Measurements from ENCODE around the gene PALLD. TPM values are rescaled to one million over a fixed set of nuclear protein-coding genes. Genes with fewer than 3 reads are reported as not detected.
A peak's percentile ranks its signal among the peaks of the same experiment; 100 is the strongest.

PALLD gene
- total RNA-seq, 1 experiment from 2014 or later = 26.7 TPM

GRCh38 chr4:168917138-168917779, 420.4 kb downstream of the PALLD start:
- H3K4me1 ChIP-seq (ENCODE audit: insufficient read depth, low read length) = no peaks in the 10 kb centered on the region
- peak; percentile 38; the same call in 1 of the 2 replicates for ATAC-seq
- no peaks in the 10 kb centered on the region for H3K9me2 ChIP-seq (replicated peaks; ENCODE audit: low read length)
- CTCF ChIA-PET = interaction anchor here (0.7 kb wide), 1 partner anchor 37 kb away, joined by 6 read pairs; no protein-coding TSS in a partner anchor
- H3K27ac ChIP-seq (ENCODE audit: low read length) = no peak overlapping the region
- H3K79me2 ChIP-seq (ENCODE audit: low read length) = no peaks in the 10 kb centered on the region
- H3K36me3 ChIP-seq (ENCODE audit: low read depth, low read length) = peaks cover 11% of the 10 kb centered on the region
- peak; percentile 65 for DNase-seq
- H3K4me3 ChIP-seq (ENCODE audit: low read length) = no peak overlapping the region
- H4K20me1 ChIP-seq (ENCODE audit: low read length) = no peaks in the 10 kb centered on the region
- TF ChIP-seq EZH2 (IDR thresholded peaks at IDR 0.05; ENCODE audit: low read length, unreplicated experiment) (no peak), CTCF (conservative IDR thresholded peaks at IDR 0.05; ENCODE audit: low read depth, low read length) (peak; percentile 56), EZH2phosphoT487 (IDR thresholded peaks at IDR 0.05; ENCODE audit: borderline replicate concordance, low read length) (no peak)
- POLR2A ChIA-PET (ENCODE audit: unreplicated experiment) = no interaction called here
- no TSS peak for BruUV-seq (replicated peaks)
- no peaks in the 10 kb centered on the region for H3K9me3 ChIP-seq (ENCODE audit: low read length)
- no peak overlapping the region for H2AFZ ChIP-seq (ENCODE audit: low read length)
- H3K4me2 ChIP-seq (ENCODE audit: low read length) = no peak overlapping the region
- H3K27me3 ChIP-seq (ENCODE audit: low read length) = no peaks in the 10 kb centered on the region
- no peaks in the 10 kb centered on the region for H3F3A ChIP-seq (ENCODE audit: low read length, unreplicated experiment)
- H3K9ac ChIP-seq (ENCODE audit: low read length) = no peak overlapping the region
- intact Hi-C loops (cut with micrococcal nuclease) = loop anchor here (1.0 to 10.0 kb wide), 3 partner anchors 82 to 332 kb away; no protein-coding TSS in a partner anchor

- H3K27ac ChIP-seq (ENCODE audit: low read length) = no peak overlapping the region
- ATAC-seq = no peak
- CTCF ChIA-PET = no interaction called here
Measured at GRCh38 chr4:168919706-168920324, 423.0 kb downstream of the PALLD start.

More at GRCh38 chr4:168919706-168920324, 423.0 kb downstream of the PALLD start:
- BruUV-seq (replicated peaks) = no TSS peak
- no peak overlapping the region for H2AFZ ChIP-seq (ENCODE audit: low read length)
- no peak for DNase-seq
- H3K79me2 ChIP-seq (ENCODE audit: low read length) = no peaks in the 10 kb centered on the region
- no peaks in the 10 kb centered on the region for H3K27me3 ChIP-seq (ENCODE audit: low read length)
- H3F3A ChIP-seq (ENCODE audit: low read length, unreplicated experiment) = no peaks in the 10 kb centered on the region
- no peak overlapping the region for H3K9ac ChIP-seq (ENCODE audit: low read length)
- no peaks in the 10 kb centered on the region for H3K9me3 ChIP-seq (ENCODE audit: low read length)
- H3K36me3 ChIP-seq (ENCODE audit: low read depth, low read length) = peaks cover 13% of the 10 kb centered on the region
- no peaks in the 10 kb centered on the region for H3K4me1 ChIP-seq (ENCODE audit: insufficient read depth, low read length)
- POLR2A ChIA-PET (ENCODE audit: unreplicated experiment) = no interaction called here
- H4K20me1 ChIP-seq (ENCODE audit: low read length) = no peaks in the 10 kb centered on the region
- no peak overlapping the region for H3K4me3 ChIP-seq (ENCODE audit: low read length)
- no peak overlapping the region for H3K4me2 ChIP-seq (ENCODE audit: low read length)
- intact Hi-C loops (cut with micrococcal nuclease) = loop anchor here (2.0 to 10.0 kb wide), 3 partner anchors 85 to 403 kb away; no protein-coding TSS in a partner anchor
- H3K9me2 ChIP-seq (replicated peaks; ENCODE audit: low read length) = no peaks in the 10 kb centered on the region
- no peak for TF ChIP-seq CTCF (conservative IDR thresholded peaks at IDR 0.05; ENCODE audit: low read depth, low read length)
